ENCODE results near the gene EDAR.

Gene EDAR

DNA sequence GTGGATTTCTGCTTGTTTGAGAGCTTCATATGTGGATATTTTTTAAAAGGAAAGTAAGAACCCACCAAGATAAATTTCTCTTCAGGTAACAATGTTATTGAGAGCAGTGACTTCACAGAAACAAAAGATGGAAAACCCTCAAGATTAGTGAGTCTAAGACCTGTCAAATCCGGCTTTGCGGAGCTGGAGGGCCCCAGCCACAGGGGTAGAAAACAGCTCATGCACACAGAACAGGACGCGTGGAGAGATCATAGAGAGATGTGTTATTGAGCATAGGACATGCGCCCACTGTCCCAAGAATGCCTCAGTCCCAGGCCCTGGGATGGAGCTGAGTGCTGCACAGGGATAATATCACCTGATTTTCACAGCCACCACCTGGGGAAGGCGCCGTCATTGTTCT is 21.3 kb downstream of the EDAR start:
- DNase-seq (ENCODE audit: low read depth in 2 of 2): no peak

- peak in 1 of 2 donors; percentile 30 for DNase-seq (ENCODE audit: low read depth in 2 of 2)
Observed at GRCh38 chr2:108965540-108966289, 23.3 kb downstream of the EDAR start.

GRCh38 chr2:108963057-108963456 is 26.0 kb downstream of the EDAR start:
- no peak for DNase-seq (ENCODE audit: low read depth in 2 of 2)

GRCh38 chr2:108961796-108962195 is 27.2 kb downstream of the EDAR start:
- no peak for DNase-seq (ENCODE audit: low read depth in 2 of 2)

DNA sequence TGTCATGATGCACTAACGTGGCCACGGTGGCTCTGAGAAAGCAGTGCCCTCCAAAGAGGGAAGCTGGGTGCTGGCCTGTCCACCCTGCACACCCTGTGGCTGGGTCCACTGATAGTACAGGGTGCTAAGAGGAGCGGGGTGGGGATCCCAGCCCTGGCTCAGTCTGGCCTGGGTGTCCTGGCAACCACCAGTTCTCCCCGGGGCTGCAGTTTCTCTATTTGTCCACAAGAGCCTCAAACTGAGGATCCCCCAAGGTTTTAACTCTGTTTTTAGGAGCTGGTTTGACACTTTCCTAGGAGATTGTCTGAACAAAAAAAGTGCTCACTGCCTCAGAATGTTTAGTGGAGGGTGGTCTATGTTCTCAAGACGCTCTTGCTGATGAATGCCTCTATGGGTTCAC is 29.0 kb downstream of the EDAR start:
- no peak for DNase-seq (ENCODE audit: low read depth in 2 of 2)

DNA sequence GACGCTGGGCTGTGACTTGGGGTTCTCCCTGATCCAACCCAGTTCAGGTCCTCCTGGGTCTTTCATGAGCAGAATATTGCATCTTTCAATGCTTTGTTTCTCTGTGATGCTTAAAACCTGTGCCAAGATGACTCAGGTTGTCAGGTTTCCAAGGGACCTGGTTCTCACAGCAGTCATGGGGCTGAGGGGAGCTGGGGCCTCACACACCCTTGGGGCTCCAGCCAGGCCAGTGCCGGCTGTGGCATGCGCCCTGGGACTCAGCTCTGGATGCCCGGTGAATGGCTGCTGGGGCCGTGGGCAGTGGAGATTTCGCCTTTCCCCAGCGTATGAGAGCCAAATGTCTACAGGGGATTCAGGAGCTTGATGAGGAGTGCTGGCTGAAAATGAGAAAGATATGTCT is 29.6 kb downstream of the EDAR start:
- DNase-seq (ENCODE audit: low read depth in 2 of 2): no peak

DNA sequence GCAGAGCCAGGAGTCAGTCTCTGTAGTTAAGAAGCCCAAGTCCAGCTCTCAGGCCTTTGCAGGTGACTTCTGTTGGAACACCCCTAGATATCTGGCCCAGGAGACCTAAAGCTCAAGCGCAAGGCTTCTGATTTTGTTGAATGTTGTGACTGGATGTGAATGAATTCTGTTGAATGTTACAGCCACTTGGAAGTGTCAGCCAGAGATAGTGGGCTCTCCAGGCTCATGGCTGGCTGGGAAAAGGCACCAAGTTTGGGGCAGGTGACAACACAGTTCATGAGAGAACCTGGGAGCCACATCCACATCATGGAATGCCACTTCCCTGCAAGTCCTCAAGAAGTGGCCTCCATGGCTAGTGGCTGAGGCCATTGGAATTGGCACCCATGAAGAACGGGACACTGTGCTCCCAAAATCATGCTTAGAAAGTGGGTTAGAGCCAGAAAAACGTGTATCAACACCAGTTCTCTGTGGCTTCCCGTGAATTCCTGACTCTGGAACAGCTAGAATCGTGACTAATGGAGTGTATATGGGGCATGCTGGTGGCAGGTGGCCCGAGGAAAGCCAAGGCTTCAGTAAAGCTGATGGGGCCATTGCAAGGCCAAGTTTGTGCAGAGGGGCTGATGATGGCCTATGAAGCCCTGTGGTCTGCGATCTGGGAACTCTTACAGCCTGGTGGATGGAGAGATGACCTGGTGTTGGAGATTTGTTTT is 30.2 kb downstream of the EDAR start:
- DNase-seq (ENCODE audit: low read depth in 2 of 2): no peak

GRCh38 chr2:108958002-108958401 is 31.0 kb downstream of the EDAR start:
- DNase-seq (ENCODE audit: low read depth in 2 of 2): no peak

GRCh38 chr2:108956375-108956774 is 32.6 kb downstream of the EDAR start:
- DNase-seq (ENCODE audit: low read depth in 2 of 2): no peak

DNA sequence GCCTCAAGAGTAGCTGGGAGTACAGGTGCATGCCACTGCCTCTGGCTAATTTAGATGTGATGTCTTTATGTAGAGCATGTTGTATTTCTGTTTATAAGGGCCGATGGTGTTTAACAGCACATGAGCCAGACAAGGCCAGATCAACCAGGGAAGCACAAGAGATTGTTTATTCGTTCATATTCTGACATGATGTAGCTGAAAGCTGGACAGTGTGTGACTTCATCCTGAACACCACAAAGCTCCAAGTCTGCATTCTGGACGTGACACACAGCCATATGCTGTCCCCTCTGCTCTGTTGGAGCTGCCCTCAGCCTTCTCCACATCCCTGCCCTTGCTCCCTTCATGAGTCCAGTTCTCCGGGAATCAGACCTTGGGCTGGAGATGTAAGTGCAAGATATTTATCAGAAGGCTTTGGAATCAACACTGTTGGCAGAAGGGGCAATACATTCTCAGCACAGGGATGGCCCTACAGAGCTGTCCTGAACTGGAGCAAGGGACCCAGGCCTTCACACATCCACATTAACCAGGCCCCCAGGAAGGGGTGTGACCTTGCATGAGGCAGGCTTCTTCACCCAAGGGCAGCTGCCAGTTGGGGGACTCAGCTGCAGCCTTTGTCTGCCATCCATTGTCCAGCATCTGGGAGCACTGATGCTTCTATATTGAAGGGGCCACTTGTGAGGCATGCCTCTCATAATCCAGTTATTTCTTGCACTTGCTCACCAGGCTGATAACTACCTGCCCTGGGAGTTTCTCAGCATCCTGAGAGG is 38.5 kb downstream of the EDAR start:
- no peak for DNase-seq (ENCODE audit: low read depth in 2 of 2)

DNA sequence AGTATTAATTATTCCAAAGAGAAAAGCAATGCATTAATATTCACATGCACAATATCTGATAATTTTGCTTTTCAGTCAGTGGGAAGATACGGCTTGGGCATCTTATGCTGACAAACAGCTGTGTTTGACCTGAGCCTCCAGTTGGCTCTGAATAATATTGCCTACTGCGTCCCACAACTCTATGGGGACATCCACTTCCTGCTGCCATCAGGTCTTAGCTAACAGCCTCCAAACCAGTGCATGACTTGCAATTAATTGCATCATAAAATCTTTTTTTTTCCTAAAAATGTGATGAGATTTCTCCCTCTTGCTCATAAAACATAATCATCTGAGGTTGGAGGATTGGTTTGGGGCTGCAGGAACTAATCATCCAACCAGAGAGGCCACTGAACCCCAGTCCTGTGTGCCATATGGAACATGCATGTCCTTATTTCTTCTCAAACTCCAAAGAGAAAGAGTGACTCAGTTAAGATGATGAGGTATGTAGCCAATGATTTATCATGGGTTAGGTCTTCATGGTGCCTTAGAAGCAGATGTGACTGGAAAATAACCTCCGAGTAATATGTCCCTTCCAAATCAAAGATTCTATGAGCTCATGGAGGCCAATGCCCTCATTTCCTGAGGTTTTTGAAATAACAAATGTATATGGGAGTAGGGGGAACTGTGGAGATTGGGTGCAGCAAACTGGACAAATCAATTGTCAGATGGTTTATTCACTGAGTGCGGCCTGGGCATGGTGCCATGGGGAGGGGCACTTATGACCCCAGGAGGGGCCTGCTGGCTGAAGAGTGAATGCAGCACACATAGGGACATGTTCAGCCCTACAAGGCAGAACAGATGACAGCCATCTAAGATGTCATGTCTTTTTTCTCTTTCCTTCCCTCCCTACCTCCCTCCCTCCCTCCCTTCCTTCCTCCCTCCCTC is 39.4 kb downstream of the EDAR start:
- no peak for DNase-seq (ENCODE audit: low read depth in 2 of 2)

DNA sequence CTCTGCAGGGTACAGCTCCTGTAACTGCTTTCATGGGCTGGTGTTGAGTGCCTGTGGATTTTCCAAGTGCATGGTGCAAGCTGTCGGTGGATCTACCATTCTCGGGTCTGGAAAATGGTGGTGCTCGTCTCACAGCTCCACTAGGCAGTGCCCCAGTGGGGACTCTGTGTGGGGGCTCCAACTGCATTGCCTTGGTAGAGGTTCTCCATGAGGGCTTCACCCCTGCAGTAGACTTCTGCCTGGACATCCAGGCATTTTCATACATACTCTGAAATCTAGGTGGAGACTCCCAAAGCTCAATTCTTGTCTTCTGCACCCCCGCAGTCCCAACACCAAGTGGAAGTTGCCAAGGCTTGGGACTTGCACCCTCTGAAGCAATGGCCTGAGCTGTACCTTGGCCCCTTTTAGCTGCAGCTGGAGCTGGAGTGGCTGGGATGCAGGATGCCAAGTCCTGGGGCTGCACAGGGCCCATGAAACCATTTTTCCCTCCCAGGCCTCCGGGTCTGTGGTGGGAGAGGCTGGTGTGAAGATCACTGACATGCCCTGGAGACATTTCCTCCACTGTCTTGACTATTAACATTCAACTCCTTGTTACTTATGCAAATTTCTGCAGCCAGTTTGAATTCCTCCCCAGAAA is 41.6 kb downstream of the EDAR start:
- no peak for DNase-seq (ENCODE audit: low read depth in 2 of 2)

- no peak for DNase-seq (ENCODE audit: low read depth in 2 of 2)
Observed at GRCh38 chr2:108946442-108946841, 42.6 kb downstream of the EDAR start.

DNA sequence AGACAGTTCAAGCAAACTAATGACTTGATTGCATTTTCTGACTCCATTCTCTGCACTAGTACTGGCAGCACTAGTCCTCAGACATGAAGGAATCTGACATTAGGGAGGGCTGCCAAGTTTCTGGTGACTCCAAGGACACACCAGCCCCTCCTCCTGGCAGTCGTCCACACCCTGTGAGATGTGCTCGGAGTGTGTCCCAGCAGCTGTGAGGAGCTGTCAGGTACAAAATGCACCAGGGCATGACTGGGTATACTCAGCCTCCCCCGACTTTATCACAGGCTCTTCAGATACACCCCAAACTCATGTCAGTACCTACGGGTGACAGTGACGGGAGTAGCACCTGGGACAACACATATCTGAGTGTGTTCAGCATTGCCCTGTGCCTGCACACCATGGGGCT is 43.1 kb downstream of the EDAR start:
- DNase-seq (ENCODE audit: low read depth in 2 of 2): no peak

GRCh38 chr2:108944601-108945331 is 44.3 kb downstream of the EDAR start:
- DNase-seq (ENCODE audit: low read depth in 2 of 2): no peak

DNA sequence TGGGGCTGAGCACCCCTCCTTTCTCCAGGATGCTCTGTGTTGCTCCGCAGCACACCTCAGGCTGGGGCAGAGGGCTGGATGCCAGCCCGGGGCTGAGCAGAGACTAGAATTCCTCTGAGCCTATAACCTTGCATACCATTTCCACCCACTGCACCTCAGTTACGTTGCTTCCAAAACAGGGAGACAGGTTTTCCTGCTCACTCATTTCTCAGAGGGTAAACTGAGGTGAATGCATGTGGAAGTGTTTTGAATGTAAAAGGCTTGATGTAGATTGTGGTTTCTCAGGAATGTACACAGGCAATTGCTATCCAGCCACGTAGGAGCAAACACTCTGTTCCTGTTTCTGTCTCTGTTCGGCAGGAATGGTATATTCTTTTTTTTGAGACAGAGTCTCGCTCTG is 45.3 kb downstream of the EDAR start:
- DNase-seq (ENCODE audit: low read depth in 2 of 2): no peak

- DNase-seq (ENCODE audit: low read depth in 2 of 2): no peak
Observed at GRCh38 chr2:108942888-108943287, 46.1 kb downstream of the EDAR start.

- no peak for DNase-seq (ENCODE audit: low read depth in 2 of 2)
Observed at GRCh38 chr2:108942231-108942825, 46.7 kb downstream of the EDAR start.

- DNase-seq (ENCODE audit: low read depth in 2 of 2): no peak
Observed at GRCh38 chr2:108941767-108942166, 47.3 kb downstream of the EDAR start.

GRCh38 chr2:108941161-108941665 is 47.8 kb downstream of the EDAR start:
- no peak for DNase-seq (ENCODE audit: low read depth in 2 of 2)
